HCT116 (cell line): ENCODE data around the gene ESYT1.

Source experiments
- CEBPB ChIP-seq: IDR thresholded peaks from 2 replicates; pipeline ENCODE4 v1.6.1; 2012; ENCODE audit warnings: low read depth
- POLR2A ChIP-seq: IDR thresholded peaks from 2 replicates; pipeline ENCODE4 v1.7.0; 2011; ENCODE audit warnings: borderline replicate concordance; ENCODE audit not compliant: insufficient read depth, insufficient read length; ENCODE audit errors: extremely low read depth
- REST ChIP-seq: IDR thresholded peaks from 2 replicates; pipeline ENCODE4 v1.6.1; 2012; ENCODE audit warnings: low read depth
- SP1 ChIP-seq: IDR thresholded peaks from 2 replicates; pipeline ENCODE4 v1.6.1; 2012; ENCODE audit warnings: low read depth
- ZNF274 ChIP-seq: fragments of 200-500 bp; sonication (Bioruptor generic); IDR thresholded peaks from 2 replicates; pipeline ENCODE4 v1.6.1; 2014; ENCODE audit warnings: mild to moderate bottlenecking, low read depth, low read length, inconsistent platforms

DNA sequence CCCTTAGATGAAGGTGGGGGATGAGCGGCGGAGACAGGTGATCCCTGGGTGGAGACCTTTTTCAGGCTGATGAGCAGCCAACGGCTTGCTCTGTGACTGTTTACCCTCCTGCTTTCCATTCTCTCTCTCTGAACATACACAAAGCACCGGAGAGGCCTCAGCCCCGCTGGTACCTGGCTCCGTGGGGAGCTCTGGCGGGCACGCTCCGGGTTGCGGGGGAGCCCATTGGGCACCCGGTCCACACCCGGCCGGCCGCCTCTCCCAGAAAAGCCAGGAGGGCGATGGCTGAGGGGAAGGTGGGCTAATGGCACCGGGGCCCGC is 60.7 kb downstream of the ESYT1 start:
- TF ChIP-seq POLR2A (no peak), REST (no peak), ZNF274 (no peak), CEBPB (no peak), SP1 (no peak)
